ENCODE results near the gene TSPOAP1. TPM values are rescaled to one million over a fixed set of nuclear protein-coding genes. Genes with fewer than 3 reads are reported as not detected.

Gene TSPOAP1
- total and polyA plus RNA-seq, 2 of the 4 experiments (the other 2 are of a cell fraction) = 0.90 to 1.6 TPM

GRCh38 chr17:58329035-58329809 lies 627 bp upstream of the TSPOAP1 start:
- Histone ChIP-seq H2BK5ac (ENCODE audit: low read depth, low read length, poor library complexity, severe bottlenecking) (no peak overlapping the region), H2BK120ac (ENCODE audit: low read depth, low read length) (no peak overlapping the region), H3K56ac (ENCODE audit: extremely low read depth, insufficient read depth, low read length) (no peak overlapping the region), H3K9me3 (ENCODE audit: control insufficient read depth, insufficient read depth, low read length) (no peaks in the 10 kb centered on the region), H3K4me1 (ENCODE audit: control insufficient read depth, insufficient read depth, low read length) (peaks cover 8% of the 10 kb centered on the region), H2AK5ac (ENCODE audit: low read depth, low read length) (no peak overlapping the region), H4K8ac (ENCODE audit: low read depth in 2 of 2, low read length in 2 of 2) (no peak overlapping the region), H4K20me1 (ENCODE audit: insufficient read depth, low read length) (no peaks in the 10 kb centered on the region), H4K91ac (ENCODE audit: insufficient read depth, low read depth, low read length) (no peak overlapping the region), H3K4ac (ENCODE audit: low read depth, low read length) (no peak overlapping the region), H3K79me1 (ENCODE audit: low read depth in 1 of 2, low read length in 2 of 2) (no peaks in the 10 kb centered on the region), H2AK9ac (replicated peaks; ENCODE audit: low read depth, low read length, poor library complexity) (peak overlapping the region; percentile 37), H3K18ac (ENCODE audit: low read depth, low read length) (no peak overlapping the region), H2BK20ac (ENCODE audit: low read depth, low read length) (no peak overlapping the region), H3K4me2 (ENCODE audit: low read depth, low read length) (no peak overlapping the region; the same call in 1 of the 2 replicates), H3K9ac (ENCODE audit: low read depth, low read length) (no peak overlapping the region), H4K5ac (ENCODE audit: low read depth, low read length) (no peak overlapping the region), H3K14ac (replicated peaks; ENCODE audit: low read depth, low read length) (no peak overlapping the region), H3K27ac (ENCODE audit: insufficient read depth, low read length) (no peak overlapping the region), H3K4me3 (ENCODE audit: insufficient read depth, low read depth, low read length) (no peak overlapping the region), H3K27me3 (ENCODE audit: control insufficient read depth, insufficient read depth, low read length) (peaks cover 5% of the 10 kb centered on the region; the same call in 1 of the 2 replicates), H2BK15ac (ENCODE audit: low read depth, low read length) (no peak overlapping the region), H2AFZ (replicated peaks; ENCODE audit: low read length, poor library complexity) (no peak overlapping the region), H3K36me3 (ENCODE audit: control insufficient read depth, insufficient read depth, low read length) (no peaks in the 10 kb centered on the region), H3K23ac (ENCODE audit: low read depth, low read length) (peak overlapping the region; percentile 38; the same call in 1 of the 2 replicates), H3K9me1 (ENCODE audit: insufficient read depth, low read length) (peaks cover 7% of the 10 kb centered on the region; the same call in 1 of the 2 replicates)
- peak; percentile 38; the same call in 1 of the 2 replicates for ATAC-seq (ENCODE audit: low read depth)
- no peak for TF ChIP-seq BHLHE40 (IDR thresholded peaks at IDR 0.05; ENCODE audit: low read depth, low read length)
- TF ChIP-seq, protein P1, sequence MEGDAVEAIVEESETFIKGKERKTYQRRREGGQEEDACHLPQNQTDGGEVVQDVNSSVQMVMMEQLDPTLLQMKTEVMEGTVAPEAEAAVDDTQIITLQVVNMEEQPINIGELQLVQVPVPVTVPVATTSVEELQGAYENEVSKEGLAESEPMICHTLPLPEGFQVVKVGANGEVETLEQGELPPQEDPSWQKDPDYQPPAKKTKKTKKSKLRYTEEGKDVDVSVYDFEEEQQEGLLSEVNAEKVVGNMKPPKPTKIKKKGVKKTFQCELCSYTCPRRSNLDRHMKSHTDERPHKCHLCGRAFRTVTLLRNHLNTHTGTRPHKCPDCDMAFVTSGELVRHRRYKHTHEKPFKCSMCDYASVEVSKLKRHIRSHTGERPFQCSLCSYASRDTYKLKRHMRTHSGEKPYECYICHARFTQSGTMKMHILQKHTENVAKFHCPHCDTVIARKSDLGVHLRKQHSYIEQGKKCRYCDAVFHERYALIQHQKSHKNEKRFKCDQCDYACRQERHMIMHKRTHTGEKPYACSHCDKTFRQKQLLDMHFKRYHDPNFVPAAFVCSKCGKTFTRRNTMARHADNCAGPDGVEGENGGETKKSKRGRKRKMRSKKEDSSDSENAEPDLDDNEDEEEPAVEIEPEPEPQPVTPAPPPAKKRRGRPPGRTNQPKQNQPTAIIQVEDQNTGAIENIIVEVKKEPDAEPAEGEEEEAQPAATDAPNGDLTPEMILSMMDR (conservative IDR thresholded peaks at IDR 0.05; ENCODE audit: low read depth, low read length) = 0 out of 2 replicates have a peak, but pooled peaks have one; percentile 25
- intact Hi-C loops (cut with micrococcal nuclease) (no loop called here), in situ Hi-C loops (cut with MboI; ENCODE audit: low sequenced_read_pairs) (loop anchor here (25.0 kb wide), 1 partner anchor 467 kb away; the partner anchor contains the start of gene MRPS23), dilution Hi-C loops (cut with HindIII; ENCODE audit: low sequenced_read_pairs, unreplicated experiment) (no loop called here)
- no peak for DNase-seq
- 28% methylated on average over 9 of the region's 16 CpGs; no CpG with 5 or more reads in 1 of the 2 experiments for WGBS, 2 experiments (ENCODE audit: extremely low coverage in 2 of 2, insufficient read length in 1 of 2)
- ChIA-PET CTCF (no interaction called here), POLR2A (ENCODE audit: unreplicated experiment) (no interaction called here)
- no TSS peak for BruUV-seq (replicated peaks)

Measured in IMR-90 (cell line).